ENCODE data around the gene RNF227.
"Not testable (repeated sequence)": the region's sequence is repeated elsewhere in the genome, so short reads cannot be mapped to it uniquely, and the experiment has no call there.

GRCh38 chr17:7864384-7864783, 51.7 kb downstream of the RNF227 start:
- TF ChIP-seq CTCF (conservative IDR thresholded peaks at IDR 0.05; ENCODE audit: low read depth, low read length); EZH2phosphoT487 (IDR thresholded peaks at IDR 0.05; ENCODE audit: borderline replicate concordance, low read length): not testable (repeated sequence)
